ENCODE data around the gene VAV2. TPM values are rescaled to one million over a fixed set of nuclear protein-coding genes. Genes with fewer than 3 reads are reported as not detected.

The VAV2 gene
- total RNA-seq, 1 experiment from 2014 or later, result 9.7 TPM

DNA sequence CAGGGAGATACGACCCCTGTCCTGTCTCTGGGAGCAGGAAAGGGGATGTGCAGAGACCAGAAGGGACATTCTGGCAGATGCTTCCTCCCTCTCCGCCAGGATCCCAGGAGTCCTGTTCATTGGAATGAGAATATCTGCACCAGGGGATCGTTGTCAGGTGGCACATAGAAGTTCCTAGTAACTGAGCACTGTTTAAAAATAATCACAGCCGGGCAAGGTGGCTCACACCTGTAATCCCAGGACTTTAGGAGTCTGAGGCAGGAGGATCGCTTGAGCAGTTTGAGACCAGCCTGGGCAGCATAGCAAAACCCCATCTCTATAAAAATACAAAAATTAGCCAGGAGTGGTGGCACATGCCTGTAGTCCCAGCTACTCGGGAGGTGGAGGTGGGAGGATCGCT is 266.2 kb downstream of the VAV2 start:
- Histone ChIP-seq H3K9me3 (ENCODE audit: low read length) (no peaks in the 10 kb centered on the region), H3K79me2 (ENCODE audit: low read length) (no peaks in the 10 kb centered on the region), H4K20me1 (ENCODE audit: low read length) (no peaks in the 10 kb centered on the region), H3K4me3 (ENCODE audit: low read length) (no peak overlapping the region), H3K9me2 (replicated peaks; ENCODE audit: low read length) (no peaks in the 10 kb centered on the region), H2AFZ (ENCODE audit: low read length) (no peak overlapping the region), H3K27me3 (ENCODE audit: low read length) (no peaks in the 10 kb centered on the region), H3K4me1 (ENCODE audit: insufficient read depth, low read length) (no peaks in the 10 kb centered on the region), H3K4me2 (ENCODE audit: low read length) (no peak overlapping the region), H3K36me3 (ENCODE audit: low read depth, low read length) (no peaks in the 10 kb centered on the region), H3F3A (ENCODE audit: low read length, unreplicated experiment) (no peaks in the 10 kb centered on the region), H3K27ac (ENCODE audit: low read length) (no peak overlapping the region), H3K9ac (ENCODE audit: low read length) (no peak overlapping the region)
- ChIA-PET POLR2A (ENCODE audit: unreplicated experiment) (no interaction called here), CTCF (no interaction called here)
- BruUV-seq (replicated peaks), result no TSS peak
- ATAC-seq (no peak), DNase-seq (no peak)
- intact Hi-C loops (cut with micrococcal nuclease), result loop anchor here (2.0 kb wide), 1 partner anchor 193 kb away; no protein-coding TSS in a partner anchor
- TF ChIP-seq EZH2phosphoT487 (IDR thresholded peaks at IDR 0.05; ENCODE audit: borderline replicate concordance, low read length) (no peak), EZH2 (IDR thresholded peaks at IDR 0.05; ENCODE audit: low read length, unreplicated experiment) (no peak)
- TF ChIP-seq, protein P1, sequence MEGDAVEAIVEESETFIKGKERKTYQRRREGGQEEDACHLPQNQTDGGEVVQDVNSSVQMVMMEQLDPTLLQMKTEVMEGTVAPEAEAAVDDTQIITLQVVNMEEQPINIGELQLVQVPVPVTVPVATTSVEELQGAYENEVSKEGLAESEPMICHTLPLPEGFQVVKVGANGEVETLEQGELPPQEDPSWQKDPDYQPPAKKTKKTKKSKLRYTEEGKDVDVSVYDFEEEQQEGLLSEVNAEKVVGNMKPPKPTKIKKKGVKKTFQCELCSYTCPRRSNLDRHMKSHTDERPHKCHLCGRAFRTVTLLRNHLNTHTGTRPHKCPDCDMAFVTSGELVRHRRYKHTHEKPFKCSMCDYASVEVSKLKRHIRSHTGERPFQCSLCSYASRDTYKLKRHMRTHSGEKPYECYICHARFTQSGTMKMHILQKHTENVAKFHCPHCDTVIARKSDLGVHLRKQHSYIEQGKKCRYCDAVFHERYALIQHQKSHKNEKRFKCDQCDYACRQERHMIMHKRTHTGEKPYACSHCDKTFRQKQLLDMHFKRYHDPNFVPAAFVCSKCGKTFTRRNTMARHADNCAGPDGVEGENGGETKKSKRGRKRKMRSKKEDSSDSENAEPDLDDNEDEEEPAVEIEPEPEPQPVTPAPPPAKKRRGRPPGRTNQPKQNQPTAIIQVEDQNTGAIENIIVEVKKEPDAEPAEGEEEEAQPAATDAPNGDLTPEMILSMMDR (conservative IDR thresholded peaks at IDR 0.05; ENCODE audit: low read depth, low read length), result no peak

DNA sequence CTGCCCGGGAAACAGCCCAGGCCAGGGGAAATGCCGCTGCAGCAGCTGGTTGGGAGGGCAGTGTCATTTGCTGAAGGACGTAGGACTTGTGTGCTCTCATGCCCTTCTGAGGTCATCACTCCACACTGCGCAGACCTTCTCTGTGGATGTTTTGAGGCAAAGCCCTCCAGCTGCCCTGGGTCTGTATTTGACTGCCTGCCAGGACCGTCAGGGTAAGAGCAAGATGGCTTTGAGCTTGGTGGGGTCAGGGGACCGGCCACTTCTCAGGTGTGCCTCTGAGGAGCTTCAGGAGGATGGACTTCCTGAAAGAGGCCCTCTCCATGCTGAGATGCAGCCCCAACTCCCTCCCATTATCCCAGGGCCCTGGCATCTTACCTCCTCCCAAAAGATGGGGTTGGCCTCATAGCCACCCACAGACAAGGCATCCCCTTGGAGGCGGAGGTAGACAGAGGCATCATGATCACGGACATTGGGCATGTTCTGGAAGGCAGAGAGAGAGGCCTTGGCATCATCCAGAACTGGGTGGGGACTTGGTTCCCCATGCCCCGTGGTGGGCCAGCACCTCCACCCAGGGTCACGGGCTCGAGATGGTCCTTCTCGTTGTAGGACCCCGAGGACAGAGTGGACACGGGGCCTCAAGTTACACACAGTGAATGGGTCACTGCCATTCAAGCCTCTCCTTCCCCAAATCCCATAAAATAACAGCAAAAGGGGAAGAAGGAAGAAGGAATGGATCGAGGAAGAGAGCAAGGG is 273.4 kb downstream of the VAV2 start:
- no peaks in the 10 kb centered on the region for H3K9me3 ChIP-seq (ENCODE audit: low read length)
- H4K20me1 ChIP-seq (ENCODE audit: low read length), result no peaks in the 10 kb centered on the region
- no peaks in the 10 kb centered on the region for H3K27me3 ChIP-seq (ENCODE audit: low read length)
- no peaks in the 10 kb centered on the region for H3F3A ChIP-seq (ENCODE audit: low read length, unreplicated experiment)
- intact Hi-C loops (cut with micrococcal nuclease), result no loop called here
- no peak for DNase-seq
- ATAC-seq, result no peak
- H3K9me2 ChIP-seq (replicated peaks; ENCODE audit: low read length), result no peaks in the 10 kb centered on the region
- ChIA-PET POLR2A (ENCODE audit: unreplicated experiment) (no interaction called here), CTCF (no interaction called here)
- H3K79me2 ChIP-seq (ENCODE audit: low read length), result no peaks in the 10 kb centered on the region
- H3K4me3 ChIP-seq (ENCODE audit: low read length), result no peak overlapping the region
- BruUV-seq (replicated peaks), result no TSS peak
- H3K27ac ChIP-seq (ENCODE audit: low read length), result no peak overlapping the region
- no peaks in the 10 kb centered on the region for H3K4me1 ChIP-seq (ENCODE audit: insufficient read depth, low read length)
- no peak overlapping the region for H3K9ac ChIP-seq (ENCODE audit: low read length)
- H3K4me2 ChIP-seq (ENCODE audit: low read length), result no peak overlapping the region
- no peak overlapping the region for H2AFZ ChIP-seq (ENCODE audit: low read length)
- no peaks in the 10 kb centered on the region for H3K36me3 ChIP-seq (ENCODE audit: low read depth, low read length)
- TF ChIP-seq, protein P1 (conservative IDR thresholded peaks at IDR 0.05; ENCODE audit: low read depth, low read length), result no peak
- TF ChIP-seq EZH2 (IDR thresholded peaks at IDR 0.05; ENCODE audit: low read length, unreplicated experiment) (no peak), EZH2phosphoT487 (IDR thresholded peaks at IDR 0.05; ENCODE audit: borderline replicate concordance, low read length) (no peak)
